ENCODE results near the gene LONRF2.
"Not testable (repeated sequence)": the region's sequence is repeated elsewhere in the genome, so short reads cannot be mapped to it uniquely, and the experiment has no call there.

The LONRF2 gene

DNA sequence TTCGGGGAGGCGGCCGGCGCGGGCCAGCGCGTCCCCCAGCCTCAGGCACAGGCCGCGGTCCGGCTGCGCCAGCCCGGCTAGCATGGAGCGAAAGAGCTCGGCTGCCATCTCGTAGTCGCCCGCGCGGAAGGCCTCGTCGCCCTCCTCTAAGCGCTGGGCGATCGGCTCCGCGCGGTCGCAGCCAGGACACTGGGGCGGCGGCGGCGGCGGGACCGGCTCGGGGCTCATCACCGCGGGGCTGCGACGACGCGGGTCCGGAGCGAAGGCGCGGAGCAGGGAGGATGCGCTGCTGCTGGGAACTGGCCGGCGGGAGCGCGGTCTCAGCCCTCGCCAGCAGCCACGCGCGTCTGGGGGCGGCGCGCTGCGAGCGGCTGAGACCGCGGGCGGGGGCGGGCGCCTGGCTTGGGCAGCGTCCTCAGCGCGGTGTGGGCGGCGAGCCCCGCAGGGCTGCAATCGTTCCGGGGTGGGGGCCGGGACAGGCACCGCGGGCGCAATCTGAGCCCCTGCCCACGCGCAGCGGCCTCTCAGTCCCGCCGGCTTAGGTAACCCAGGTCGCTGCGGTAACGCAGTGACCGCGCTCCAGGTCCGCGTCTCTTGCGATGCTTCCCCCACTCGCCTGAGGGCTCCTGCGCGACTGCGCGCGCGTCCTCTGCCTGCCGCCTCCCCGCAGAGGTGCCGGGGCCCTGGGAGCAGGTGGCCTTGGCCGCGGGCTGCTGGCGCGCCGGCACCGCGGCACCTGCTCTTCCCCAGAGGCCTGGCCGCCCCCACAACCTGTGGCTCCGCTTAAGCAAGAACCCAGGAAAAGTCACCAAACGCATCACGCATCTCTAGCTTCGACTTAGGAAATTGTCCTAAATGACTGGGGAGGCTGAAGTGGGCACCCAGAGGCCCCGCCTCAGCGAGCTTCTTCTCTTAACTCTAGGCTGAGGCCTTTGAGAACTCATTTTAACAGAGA is at the start of gene LONRF2:
LONRF2 (minus strand) TSS at position 636 of the 955 bp plus-strand sequence; CDS start at position 228, 408 bp downstream.
- in situ Hi-C loops (cut with HindIII; ENCODE audit: low sequenced_read_pairs) = no loop called here

- in situ Hi-C loops (cut with HindIII; ENCODE audit: low sequenced_read_pairs) = no loop called here
Measured at GRCh38 chr2:100367163-100367562, 44.9 kb upstream of the LONRF2 start.

- in situ Hi-C loops (cut with HindIII; ENCODE audit: low sequenced_read_pairs) = no loop called here
Measured at GRCh38 chr2:100365434-100365833, 43.1 kb upstream of the LONRF2 start.

DNA sequence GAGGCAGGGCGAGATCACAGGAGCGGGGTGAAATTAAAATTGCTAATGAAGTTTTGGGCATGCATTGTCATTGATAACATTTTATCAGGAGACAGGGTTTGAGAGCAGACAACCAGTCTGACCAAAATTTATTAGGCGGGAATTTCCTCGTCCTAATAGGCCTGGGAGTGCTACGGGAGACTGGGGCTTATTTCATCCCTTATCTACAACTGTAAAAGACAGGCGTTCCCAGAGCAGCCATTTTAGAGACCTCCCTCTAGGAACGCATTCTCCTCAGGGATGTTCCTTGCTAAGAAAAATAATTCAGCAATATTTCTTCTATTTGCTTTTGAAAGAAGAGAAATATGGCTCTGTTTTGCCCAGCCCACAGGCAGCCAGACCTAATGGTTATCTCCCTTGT is 40.0 kb upstream of the LONRF2 start:
- in situ Hi-C loops (cut with HindIII; ENCODE audit: low sequenced_read_pairs) = not testable (repeated sequence)

- in situ Hi-C loops (cut with HindIII; ENCODE audit: low sequenced_read_pairs) = no loop called here
Measured at GRCh38 chr2:100359576-100359975, 37.3 kb upstream of the LONRF2 start.

- in situ Hi-C loops (cut with HindIII; ENCODE audit: low sequenced_read_pairs) = no loop called here
Measured at GRCh38 chr2:100358554-100358953, 36.3 kb upstream of the LONRF2 start.

GRCh38 chr2:100352521-100352920 is 30.2 kb upstream of the LONRF2 start:
- in situ Hi-C loops (cut with HindIII; ENCODE audit: low sequenced_read_pairs) = no loop called here

DNA sequence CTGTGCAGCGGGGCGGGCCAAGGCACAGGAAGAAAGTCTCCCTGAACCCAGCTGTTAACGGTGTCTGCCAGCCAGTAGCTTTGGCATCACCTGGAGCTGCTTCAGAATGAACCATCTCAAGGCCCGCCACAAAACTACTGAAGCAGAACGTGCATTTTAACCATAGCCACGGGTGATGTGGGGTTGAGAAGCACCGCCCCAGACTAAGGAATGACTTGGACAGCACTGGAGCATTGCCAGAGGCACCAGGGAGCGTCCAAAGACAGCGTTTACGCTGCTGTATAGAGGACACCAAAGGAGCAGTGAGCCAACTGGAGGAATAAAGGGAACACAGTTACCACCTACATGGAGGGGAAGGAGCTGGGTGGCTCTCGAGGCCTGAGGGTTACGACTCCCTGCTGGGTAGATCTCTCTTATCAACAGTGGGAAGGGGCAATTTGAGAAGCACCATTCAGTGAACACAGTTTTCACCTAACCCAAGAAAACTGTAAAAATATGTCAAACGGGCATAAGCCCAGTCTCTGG is 28.4 kb upstream of the LONRF2 start:
- in situ Hi-C loops (cut with HindIII; ENCODE audit: low sequenced_read_pairs) = no loop called here

- in situ Hi-C loops (cut with HindIII; ENCODE audit: low sequenced_read_pairs) = not testable (repeated sequence)
Measured at GRCh38 chr2:100345144-100345543, 22.8 kb upstream of the LONRF2 start.

DNA sequence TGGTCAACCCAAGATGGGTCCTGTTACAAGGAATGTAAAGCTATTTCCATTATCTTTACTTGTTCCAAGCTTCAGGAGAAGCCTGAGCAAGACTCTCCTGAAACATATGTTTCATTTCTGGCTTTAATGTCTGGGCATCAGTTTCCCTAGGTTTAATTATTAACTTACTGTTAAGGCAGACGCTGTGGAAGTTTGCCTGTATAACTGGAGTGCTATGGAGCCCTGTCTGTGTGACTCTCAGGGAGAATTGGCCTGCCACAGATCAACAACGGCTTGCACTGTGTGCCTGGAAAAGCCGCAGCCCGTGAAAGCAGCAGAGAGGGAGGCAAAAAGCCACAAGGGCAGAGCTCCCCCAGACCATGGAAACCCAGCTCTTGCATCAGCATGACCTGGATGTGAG is 22.1 kb upstream of the LONRF2 start:
- in situ Hi-C loops (cut with HindIII; ENCODE audit: low sequenced_read_pairs) = no loop called here

DNA sequence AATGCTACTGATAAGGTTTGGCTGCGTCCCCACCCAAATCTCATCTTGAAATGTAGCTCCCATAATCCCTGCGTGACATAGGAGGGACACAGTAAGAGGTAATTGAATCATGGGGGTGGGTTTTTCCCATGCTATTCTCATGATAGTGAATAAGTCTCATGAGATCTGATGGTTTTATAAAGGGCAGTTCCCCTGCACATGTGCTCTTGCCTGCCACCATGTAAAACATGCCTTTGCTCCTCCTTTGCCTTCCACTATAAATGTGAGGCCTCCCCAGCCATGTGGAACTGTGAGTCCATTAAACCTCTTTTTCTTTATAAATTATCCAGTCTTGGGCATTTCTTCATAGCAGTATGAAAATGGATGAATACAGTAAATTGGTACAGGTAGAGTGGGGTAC is 20.2 kb upstream of the LONRF2 start:
- in situ Hi-C loops (cut with HindIII; ENCODE audit: low sequenced_read_pairs) = not testable (repeated sequence)

DNA sequence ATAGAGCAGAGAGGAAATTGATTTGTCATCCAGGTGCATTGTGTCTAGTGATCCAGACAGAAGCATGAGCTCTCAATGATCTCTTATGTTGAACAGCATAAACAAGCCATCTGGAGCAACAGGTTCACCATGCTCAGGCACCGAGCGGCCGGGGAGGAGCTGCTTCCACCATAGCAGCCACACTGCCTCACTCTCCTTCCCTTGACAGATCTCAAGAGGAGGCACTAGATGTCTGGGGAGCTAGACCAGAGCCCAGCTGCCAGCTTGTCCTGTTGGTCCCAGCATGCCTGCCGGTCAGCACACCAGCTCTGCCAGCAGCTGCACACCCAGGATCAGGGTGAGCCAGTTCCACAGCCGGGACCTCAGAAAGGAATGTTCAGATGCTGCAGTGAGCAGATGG is 17.5 kb upstream of the LONRF2 start:
- in situ Hi-C loops (cut with HindIII; ENCODE audit: low sequenced_read_pairs) = no loop called here

- in situ Hi-C loops (cut with HindIII; ENCODE audit: low sequenced_read_pairs) = no loop called here
Measured at GRCh38 chr2:100334929-100335328, 12.6 kb upstream of the LONRF2 start.

DNA sequence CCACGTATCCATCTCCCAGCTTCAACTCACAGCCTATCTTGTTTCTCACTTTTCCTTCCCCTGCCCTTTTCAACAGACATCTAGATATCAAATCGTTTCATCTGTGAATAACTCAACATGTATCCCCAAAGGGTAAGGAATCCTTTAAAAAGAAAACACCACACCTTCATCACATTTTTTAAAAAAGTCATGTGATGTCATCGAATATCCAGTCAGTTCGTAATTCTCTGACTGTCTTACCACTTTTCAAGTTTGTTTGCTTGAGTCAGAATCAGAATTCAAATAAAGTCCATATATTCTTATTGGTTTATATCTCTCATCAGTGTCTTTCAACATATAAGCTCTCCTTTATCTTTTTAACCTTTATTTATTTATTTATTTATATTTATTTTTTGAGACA is 5.4 kb upstream of the LONRF2 start:
- in situ Hi-C loops (cut with HindIII; ENCODE audit: low sequenced_read_pairs) = no loop called here

GRCh38 chr2:100321179-100321865 is 979 bp downstream of the LONRF2 start:
- in situ Hi-C loops (cut with HindIII; ENCODE audit: low sequenced_read_pairs) = no loop called here

DNA sequence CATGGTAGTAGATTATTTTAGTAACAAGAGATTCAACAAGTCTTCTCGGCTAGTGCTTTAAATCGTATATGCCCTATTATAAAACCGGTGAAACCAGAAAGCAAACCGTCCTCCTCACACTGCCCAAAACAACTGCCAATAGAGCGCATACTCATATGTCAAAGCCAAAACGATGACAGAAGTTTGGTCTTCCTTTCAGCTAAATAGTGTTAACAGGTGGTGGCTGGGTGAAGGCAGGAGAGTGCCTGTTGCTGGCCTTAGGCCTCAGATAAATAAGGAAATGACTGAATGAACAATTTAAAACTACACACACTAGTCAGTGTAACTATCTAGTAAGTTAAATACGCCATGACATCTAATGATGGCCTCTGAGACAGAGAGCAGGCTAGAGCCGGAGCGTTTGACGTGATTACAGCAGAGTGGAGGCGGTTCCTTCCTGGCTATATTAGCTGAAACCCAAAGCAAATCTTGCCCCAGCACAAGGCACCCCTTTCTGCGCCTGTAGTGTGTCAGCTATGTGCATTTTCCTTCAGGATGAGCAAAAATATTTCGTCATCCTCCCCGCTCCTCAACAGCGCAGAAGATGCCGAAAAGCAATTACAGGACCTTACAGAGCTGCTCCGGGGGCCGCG is 1.6 kb downstream of the LONRF2 start:
- in situ Hi-C loops (cut with HindIII; ENCODE audit: low sequenced_read_pairs) = no loop called here

DNA sequence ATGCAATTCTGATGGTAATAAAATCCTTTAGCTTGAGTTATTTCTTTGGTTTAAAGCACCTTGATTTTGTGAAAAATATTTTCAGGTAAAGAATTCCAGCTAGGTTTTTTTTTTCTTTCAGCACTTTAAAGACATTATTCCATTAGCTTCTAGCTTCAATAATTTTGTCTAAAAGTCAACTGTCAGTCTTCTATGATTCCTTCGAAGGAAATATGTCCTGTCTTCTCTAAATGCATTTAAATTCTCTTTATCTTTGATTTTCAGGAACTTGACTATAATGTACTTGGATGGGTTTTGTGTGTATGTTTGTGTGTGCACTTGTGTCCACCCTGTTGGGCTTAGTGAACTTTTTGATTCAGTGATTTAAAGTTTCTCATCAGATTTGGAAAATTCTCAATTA is 4.7 kb downstream of the LONRF2 start:
- in situ Hi-C loops (cut with HindIII; ENCODE audit: low sequenced_read_pairs) = no loop called here

GRCh38 chr2:100309973-100310719 is 12.2 kb downstream of the LONRF2 start:
- in situ Hi-C loops (cut with HindIII; ENCODE audit: low sequenced_read_pairs) = no loop called here

GRCh38 chr2:100309311-100309710 is 13.0 kb downstream of the LONRF2 start:
- in situ Hi-C loops (cut with HindIII; ENCODE audit: low sequenced_read_pairs) = no loop called here

GRCh38 chr2:100303744-100304143 is 18.6 kb downstream of the LONRF2 start:
- in situ Hi-C loops (cut with HindIII; ENCODE audit: low sequenced_read_pairs) = no loop called here

GRCh38 chr2:100302585-100302892 is 19.8 kb downstream of the LONRF2 start:
- in situ Hi-C loops (cut with HindIII; ENCODE audit: low sequenced_read_pairs) = no loop called here
